HEK293 (cell line): ENCODE results near the gene CSTF1.
A peak's percentile ranks its signal among the peaks of the same experiment; 100 is the strongest.

Source experiments
- CTCF ChIA-PET: fragments of 350-600 bp; formaldehyde crosslinking; extraction: SDS; loops from one replicate; lab custom pipeline; 2021; ENCODE audit warnings: antibody characterized with exemption; lab: Yijun Ruan, JAX
- POLR2A ChIA-PET: fragments of 300-600 bp; formaldehyde crosslinking; extraction: SDS; loops from one replicate; lab custom pipeline; 2020; ENCODE audit warnings: antibody characterized with exemption, inconsistent platforms; lab: Yijun Ruan, JAX
- H3K27ac ChIP-seq: fragments of 200-500 bp; sonication (Bioruptor generic); 2 replicates; pipeline ENCODE4 v1.5.1; 2014; ENCODE audit warnings: low read depth, low read length, control low read depth, inconsistent platforms; ENCODE audit errors: extremely low read depth
- H3K36me3 ChIP-seq, 2 experiments: fragments of 200-500 bp in 1 of 2; sonication (Bioruptor generic) in 1 of 2; 1 replicate in 1 of 2; 2 replicates in 1 of 2; pipeline ENCODE4 v1.5.1; 2014 to 2017; ENCODE audit warnings: inconsistent platforms in 2 of 2, low read length in 2 of 2; ENCODE audit not compliant: control insufficient read depth in 2 of 2, insufficient read depth in 1 of 2
- H3K4me1 ChIP-seq: fragments of 200-500 bp; sonication (Bioruptor generic); 2 replicates; pipeline ENCODE4 v1.5.1; 2014; ENCODE audit warnings: mild to moderate bottlenecking, low read length, inconsistent platforms; ENCODE audit not compliant: control insufficient read depth, insufficient read depth
- H3K4me3 ChIP-seq: 2 replicates; pipeline ENCODE4 v1.5.1; 2011; ENCODE audit warnings: low read depth, mild to moderate bottlenecking, control low read depth, low read length, moderate library complexity
- H3K9me3 ChIP-seq: fragments of 200-500 bp; sonication (Bioruptor generic); 2 replicates; pipeline ENCODE4 v1.5.1; 2014; ENCODE audit warnings: low read depth, low read length, inconsistent platforms; ENCODE audit not compliant: control insufficient read depth, insufficient read depth
- GFI1B ChIP-seq: fragments of 450-650 bp; formaldehyde crosslinking; IDR thresholded peaks from 2 replicates; pipeline ENCODE4 v1.5.1; 2016; ENCODE audit warnings: missing biosample characterization, missing genetic modification characterization
- HOXC10 ChIP-seq: sonication (generic); formaldehyde crosslinking; IDR thresholded peaks from 2 replicates; pipeline ENCODE4 v1.8.1; 2023; ENCODE audit warnings: mild to moderate bottlenecking, missing genetic modification reagents
- ZBTB17 ChIP-seq: fragments of 450-650 bp; formaldehyde crosslinking; IDR thresholded peaks from 2 replicates; pipeline ENCODE4 v1.5.1; 2016; ENCODE audit warnings: missing biosample characterization, missing genetic modification characterization
- ZBTB7A ChIP-seq: fragments of 450-650 bp; formaldehyde crosslinking; IDR thresholded peaks from 2 replicates; pipeline ENCODE4 v1.5.1; 2016; ENCODE audit warnings: low read depth, missing biosample characterization, missing genetic modification characterization
- ZFP3 ChIP-seq: fragments of 450-650 bp; formaldehyde crosslinking; IDR thresholded peaks from 2 replicates; pipeline ENCODE4 v1.5.1; 2016; ENCODE audit warnings: low read depth, missing biosample characterization, missing genetic modification characterization
- ZNF133 ChIP-seq: fragments of 450-650 bp; formaldehyde crosslinking; IDR thresholded peaks from 2 replicates; pipeline ENCODE4 v1.5.1; 2016; ENCODE audit warnings: missing biosample characterization, missing genetic modification characterization
- ZNF16 ChIP-seq: fragments of 450-650 bp; formaldehyde crosslinking; IDR thresholded peaks from 2 replicates; pipeline ENCODE4 v1.5.1; 2016; ENCODE audit warnings: low read depth, missing biosample characterization, missing genetic modification characterization
- ZNF335 ChIP-seq: fragments of 450-650 bp; formaldehyde crosslinking; conservative IDR thresholded peaks from 2 replicates; pipeline ENCODE4 v1.5.1; 2016; ENCODE audit warnings: missing biosample characterization, missing genetic modification characterization
- ZNF416 ChIP-seq: fragments of 450-650 bp; formaldehyde crosslinking; IDR thresholded peaks from 2 replicates; pipeline ENCODE4 v1.5.1; 2016; ENCODE audit warnings: missing biosample characterization, missing genetic modification characterization
- ZNF510 ChIP-seq: fragments of 450-650 bp; formaldehyde crosslinking; IDR thresholded peaks from 2 replicates; pipeline ENCODE4 v1.5.1; 2018; ENCODE audit warnings: mild to moderate bottlenecking, missing genetic modification characterization, missing biosample characterization; ENCODE audit not compliant: insufficient replicate concordance
- ZNF514 ChIP-seq: fragments of 450-650 bp; formaldehyde crosslinking; IDR thresholded peaks from 2 replicates; pipeline ENCODE4 v1.5.1; 2016; ENCODE audit warnings: missing biosample characterization, missing genetic modification characterization
- ZNF521 ChIP-seq: fragments of 450-650 bp; formaldehyde crosslinking; IDR thresholded peaks from 2 replicates; pipeline ENCODE4 v1.5.1; 2017; ENCODE audit warnings: missing biosample characterization, mild to moderate bottlenecking, missing genetic modification characterization
- ZNF549 ChIP-seq: fragments of 450-650 bp; IDR thresholded peaks from 2 replicates; pipeline ENCODE4 v1.5.1; 2018; ENCODE audit warnings: missing biosample characterization, missing genetic modification characterization, mild to moderate bottlenecking, inconsistent platforms, moderate library complexity
- ZNF571 ChIP-seq: fragments of 450-650 bp; formaldehyde crosslinking; IDR thresholded peaks from 2 replicates; pipeline ENCODE4 v1.5.0; 2017; ENCODE audit warnings: missing biosample characterization, missing genetic modification characterization
- ZNF654 ChIP-seq: fragments of 450-650 bp; formaldehyde crosslinking; IDR thresholded peaks from 2 replicates; pipeline ENCODE4 v1.5.1; 2016; ENCODE audit warnings: low read depth, missing biosample characterization, missing genetic modification characterization
- ZNF837 ChIP-seq: fragments of 450-650 bp; formaldehyde crosslinking; IDR thresholded peaks from 2 replicates; pipeline ENCODE4 v1.5.1; 2016; ENCODE audit warnings: missing biosample characterization, missing genetic modification characterization
- ZSCAN16 ChIP-seq: fragments of 450-650 bp; formaldehyde crosslinking; IDR thresholded peaks from 2 replicates; pipeline ENCODE4 v1.5.1; 2016; ENCODE audit warnings: missing biosample characterization, missing genetic modification characterization
- ZXDB ChIP-seq: fragments of 450-650 bp; formaldehyde crosslinking; IDR thresholded peaks from 2 replicates; pipeline ENCODE4 v1.5.1; 2016; ENCODE audit warnings: missing biosample characterization, missing genetic modification characterization
- TF ChIP-seq, protein P1 (sequence below): fragments of 450-650 bp; formaldehyde crosslinking; IDR thresholded peaks from 2 replicates; pipeline ENCODE4 v1.5.1; 2016; ENCODE audit warnings: missing biosample characterization, missing genetic modification characterization
- TF ChIP-seq, protein P2 (sequence below): fragments of 450-650 bp; formaldehyde crosslinking; optimal IDR thresholded peaks from 2 replicates; pipeline ENCODE3; 2016; ENCODE audit warnings: missing biosample characterization, mild to moderate bottlenecking, missing genetic modification characterization
- TF ChIP-seq, protein P3 (sequence below): fragments of 450-650 bp; formaldehyde crosslinking; IDR thresholded peaks from 2 replicates; pipeline ENCODE4 v1.5.1; 2016; ENCODE audit warnings: missing biosample characterization, missing genetic modification characterization
- TF ChIP-seq, protein P4 (sequence below): fragments of 450-650 bp; formaldehyde crosslinking; IDR thresholded peaks from 2 replicates; pipeline ENCODE4 v1.5.1; 2016; ENCODE audit warnings: missing biosample characterization, missing genetic modification characterization
- TF ChIP-seq, protein P5 (sequence below): fragments of 450-650 bp; formaldehyde crosslinking; IDR thresholded peaks from 2 replicates; pipeline ENCODE4 v1.5.1; 2016; ENCODE audit warnings: missing biosample characterization, missing genetic modification characterization
- TF ChIP-seq, protein P6 (sequence below): fragments of 450-650 bp; formaldehyde crosslinking; IDR thresholded peaks from 2 replicates; pipeline ENCODE4 v1.5.1; 2016; ENCODE audit warnings: missing biosample characterization, missing genetic modification characterization

CSTF1 gene

DNA sequence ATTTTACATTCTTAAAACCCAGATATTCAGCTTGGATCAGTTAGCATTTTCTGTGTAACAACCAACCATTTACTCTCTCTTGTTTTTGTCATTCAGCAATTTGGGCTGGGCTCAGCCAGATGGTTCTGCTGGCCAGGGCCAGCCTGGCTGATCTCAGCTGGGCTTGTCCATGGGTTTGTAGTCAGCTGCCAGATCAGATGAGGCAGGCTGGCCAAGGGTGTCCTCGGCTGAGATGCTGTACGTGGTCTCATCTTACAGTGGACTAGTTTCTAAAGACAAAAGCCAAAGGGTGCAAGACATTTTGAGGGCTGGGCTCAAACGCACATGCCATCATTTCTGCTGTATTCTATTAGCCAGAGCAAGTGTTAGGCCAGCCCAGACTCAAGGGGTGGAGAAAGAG, 49.7 kb upstream of the CSTF1 start (continued):
- TF ChIP-seq, protein P1, sequence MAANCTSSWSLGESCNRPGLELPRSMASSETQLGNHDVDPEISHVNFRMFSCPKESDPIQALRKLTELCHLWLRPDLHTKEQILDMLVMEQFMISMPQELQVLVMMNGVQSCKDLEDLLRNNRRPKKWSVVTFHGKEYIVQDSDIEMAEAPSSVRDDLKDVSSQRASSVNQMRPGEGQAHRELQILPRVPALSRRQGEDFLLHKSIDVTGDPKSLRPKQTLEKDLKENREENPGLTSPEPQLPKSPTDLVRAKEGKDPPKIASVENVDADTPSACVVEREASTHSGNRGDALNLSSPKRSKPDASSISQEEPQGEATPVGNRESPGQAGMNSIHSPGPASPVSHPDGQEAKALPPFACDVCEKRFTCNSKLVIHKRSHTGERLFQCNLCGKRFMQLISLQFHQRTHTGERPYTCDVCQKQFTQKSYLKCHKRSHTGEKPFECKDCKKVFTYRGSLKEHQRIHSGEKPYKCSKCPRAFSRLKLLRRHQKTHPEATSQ (tag by site-specific recombination) = no peak
- no peak for TF ChIP-seq ZSCAN16 (tag by site-specific recombination)
- TF ChIP-seq, protein P2, sequence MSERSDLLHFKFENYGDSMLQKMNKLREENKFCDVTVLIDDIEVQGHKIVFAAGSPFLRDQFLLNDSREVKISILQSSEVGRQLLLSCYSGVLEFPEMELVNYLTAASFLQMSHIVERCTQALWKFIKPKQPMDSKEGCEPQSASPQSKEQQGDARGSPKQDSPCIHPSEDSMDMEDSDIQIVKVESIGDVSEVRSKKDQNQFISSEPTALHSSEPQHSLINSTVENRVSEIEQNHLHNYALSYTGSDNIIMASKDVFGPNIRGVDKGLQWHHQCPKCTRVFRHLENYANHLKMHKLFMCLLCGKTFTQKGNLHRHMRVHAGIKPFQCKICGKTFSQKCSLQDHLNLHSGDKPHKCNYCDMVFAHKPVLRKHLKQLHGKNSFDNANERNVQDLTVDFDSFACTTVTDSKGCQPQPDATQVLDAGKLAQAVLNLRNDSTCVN (tag by site-specific recombination) = no peak
- no peak for TF ChIP-seq ZNF416 (tag by site-specific recombination)
- TF ChIP-seq ZNF521 (tag by site-specific recombination) = no peak
- TF ChIP-seq ZNF571 (tag by site-specific recombination) = no peak
- TF ChIP-seq ZNF510 = no peak
- TF ChIP-seq, protein P3, sequence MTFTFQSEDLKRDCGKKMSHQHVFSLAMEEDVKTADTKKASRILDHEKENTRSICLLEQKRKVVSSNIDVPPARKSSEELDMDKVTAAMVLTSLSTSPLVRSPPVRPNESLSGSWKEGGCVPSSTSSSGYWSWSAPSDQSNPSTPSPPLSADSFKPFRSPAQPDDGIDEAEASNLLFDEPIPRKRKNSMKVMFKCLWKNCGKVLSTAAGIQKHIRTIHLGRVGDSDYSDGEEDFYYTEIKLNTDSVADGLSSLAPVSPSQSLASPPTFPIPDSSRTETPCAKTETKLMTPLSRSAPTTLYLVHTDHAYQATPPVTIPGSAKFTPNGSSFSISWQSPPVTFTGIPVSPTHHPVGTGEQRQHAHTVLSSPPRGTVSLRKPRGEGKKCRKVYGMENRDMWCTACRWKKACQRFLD (tag by site-specific recombination) = no peak
- TF ChIP-seq, protein P4, sequence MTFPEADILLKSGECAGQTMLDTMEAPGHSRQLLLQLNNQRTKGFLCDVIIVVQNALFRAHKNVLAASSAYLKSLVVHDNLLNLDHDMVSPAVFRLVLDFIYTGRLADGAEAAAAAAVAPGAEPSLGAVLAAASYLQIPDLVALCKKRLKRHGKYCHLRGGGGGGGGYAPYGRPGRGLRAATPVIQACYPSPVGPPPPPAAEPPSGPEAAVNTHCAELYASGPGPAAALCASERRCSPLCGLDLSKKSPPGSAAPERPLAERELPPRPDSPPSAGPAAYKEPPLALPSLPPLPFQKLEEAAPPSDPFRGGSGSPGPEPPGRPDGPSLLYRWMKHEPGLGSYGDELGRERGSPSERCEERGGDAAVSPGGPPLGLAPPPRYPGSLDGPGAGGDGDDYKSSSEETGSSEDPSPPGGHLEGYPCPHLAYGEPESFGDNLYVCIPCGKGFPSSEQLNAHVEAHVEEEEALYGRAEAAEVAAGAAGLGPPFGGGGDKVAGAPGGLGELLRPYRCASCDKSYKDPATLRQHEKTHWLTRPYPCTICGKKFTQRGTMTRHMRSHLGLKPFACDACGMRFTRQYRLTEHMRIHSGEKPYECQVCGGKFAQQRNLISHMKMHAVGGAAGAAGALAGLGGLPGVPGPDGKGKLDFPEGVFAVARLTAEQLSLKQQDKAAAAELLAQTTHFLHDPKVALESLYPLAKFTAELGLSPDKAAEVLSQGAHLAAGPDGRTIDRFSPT (tag by site-specific recombination) = no peak
- TF ChIP-seq ZNF549 (tag by site-specific recombination) = no peak

DNA sequence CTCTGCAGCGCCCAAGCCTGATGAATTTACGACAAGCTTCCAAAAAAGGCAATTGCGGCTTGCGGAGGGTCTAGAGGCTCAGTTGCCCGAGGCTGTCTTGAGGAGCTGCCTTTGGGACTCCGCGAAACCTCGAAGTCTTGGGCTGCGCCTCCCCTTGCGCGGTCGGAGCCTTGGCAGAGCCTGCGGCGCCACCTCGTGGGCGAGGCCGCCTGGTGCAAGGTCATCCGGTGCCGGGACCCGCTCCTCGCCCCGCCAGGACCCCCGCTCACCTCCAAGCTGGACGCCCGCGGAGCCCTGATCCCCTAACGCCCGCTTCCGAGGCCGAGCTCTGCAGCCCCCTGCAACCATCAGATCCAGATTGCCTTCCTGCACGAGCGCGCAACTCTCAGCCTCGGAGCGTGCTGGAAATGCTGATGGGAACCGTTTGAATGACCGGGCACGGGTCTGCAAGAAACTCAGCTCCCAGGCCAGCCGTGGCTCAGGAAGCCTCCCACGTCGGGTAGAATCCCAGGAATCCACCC, 48.5 kb upstream of the CSTF1 start:
- H3K9me3 ChIP-seq = no peaks in the 10 kb centered on the region
- H3K36me3 ChIP-seq = no peaks in the 10 kb centered on the region
- no peak overlapping the region for H3K27ac ChIP-seq
- H3K4me3 ChIP-seq = no peak overlapping the region
- peaks cover 6% of the 10 kb centered on the region; the same call in 1 of the 2 replicates for H3K4me1 ChIP-seq
- TF ChIP-seq GFI1B (tag by site-specific recombination) = no peak
- TF ChIP-seq ZNF837 (tag by site-specific recombination) = no peak
- TF ChIP-seq ZNF514 (tag by site-specific recombination) = no peak
- peak; percentile 74 for TF ChIP-seq ZNF654 (tag by site-specific recombination)
- no peak for TF ChIP-seq ZNF133
- TF ChIP-seq ZNF335 (tag by site-specific recombination) = no peak
- TF ChIP-seq ZNF16 (tag by site-specific recombination) = no peak
- no peak for TF ChIP-seq ZBTB7A (tag by site-specific recombination)
- TF ChIP-seq, protein P5, sequence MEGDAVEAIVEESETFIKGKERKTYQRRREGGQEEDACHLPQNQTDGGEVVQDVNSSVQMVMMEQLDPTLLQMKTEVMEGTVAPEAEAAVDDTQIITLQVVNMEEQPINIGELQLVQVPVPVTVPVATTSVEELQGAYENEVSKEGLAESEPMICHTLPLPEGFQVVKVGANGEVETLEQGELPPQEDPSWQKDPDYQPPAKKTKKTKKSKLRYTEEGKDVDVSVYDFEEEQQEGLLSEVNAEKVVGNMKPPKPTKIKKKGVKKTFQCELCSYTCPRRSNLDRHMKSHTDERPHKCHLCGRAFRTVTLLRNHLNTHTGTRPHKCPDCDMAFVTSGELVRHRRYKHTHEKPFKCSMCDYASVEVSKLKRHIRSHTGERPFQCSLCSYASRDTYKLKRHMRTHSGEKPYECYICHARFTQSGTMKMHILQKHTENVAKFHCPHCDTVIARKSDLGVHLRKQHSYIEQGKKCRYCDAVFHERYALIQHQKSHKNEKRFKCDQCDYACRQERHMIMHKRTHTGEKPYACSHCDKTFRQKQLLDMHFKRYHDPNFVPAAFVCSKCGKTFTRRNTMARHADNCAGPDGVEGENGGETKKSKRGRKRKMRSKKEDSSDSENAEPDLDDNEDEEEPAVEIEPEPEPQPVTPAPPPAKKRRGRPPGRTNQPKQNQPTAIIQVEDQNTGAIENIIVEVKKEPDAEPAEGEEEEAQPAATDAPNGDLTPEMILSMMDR (tag by site-specific recombination) = peak; percentile 55
- TF ChIP-seq, protein P6, sequence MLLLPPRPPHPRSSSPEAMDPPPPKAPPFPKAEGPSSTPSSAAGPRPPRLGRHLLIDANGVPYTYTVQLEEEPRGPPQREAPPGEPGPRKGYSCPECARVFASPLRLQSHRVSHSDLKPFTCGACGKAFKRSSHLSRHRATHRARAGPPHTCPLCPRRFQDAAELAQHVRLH (tag by site-specific recombination) = no peak
- no peak for TF ChIP-seq ZBTB17 (tag by site-specific recombination)
- TF ChIP-seq ZFP3 = no peak
- no peak for TF ChIP-seq ZXDB (tag by site-specific recombination)
- no peak for TF ChIP-seq HOXC10 (CRISPR knock-in tag)
- ChIA-PET CTCF (interaction anchor here (0.5 to 2.9 kb wide), 25 partner anchors 9 to 1743 kb away, joined by 3 to 15 read pairs (median 4); partner anchors contain the start of genes FAM210B and MC3R), POLR2A (no interaction called here)
